CD4-positive, alpha-beta T cell treated with Interleukin-21 for 1 hour (primary cell): Measurements from ENCODE around the gene ARHGEF1.

ENCODE experiments used
- DNase-seq: peaks from one replicate; pipeline ENCODE4 v3.0.0-alpha.2; 2020

Gene ARHGEF1

GRCh38 chr19:41882568-41883462 is at the start of gene ARHGEF1:
TSS of gene ARHGEF1 (plus strand) at chr19:41883184. CDS start at chr19:41888083, 4,899 bp downstream.
- peak; percentile 61 for DNase-seq

- no peak for DNase-seq
Observed at GRCh38 chr19:41837981-41838708, 44.8 kb upstream of the ARHGEF1 start.

GRCh38 chr19:41839211-41839610 is 43.8 kb upstream of the ARHGEF1 start:
- no peak for DNase-seq

GRCh38 chr19:41843371-41843770 is 39.6 kb upstream of the ARHGEF1 start:
- no peak for DNase-seq

GRCh38 chr19:41844601-41845000 is 38.4 kb upstream of the ARHGEF1 start, which contains the start of gene LYPD4:
TSS of gene LYPD4 (minus strand) at chr19:41844683. CDS start at chr19:41839285, 5,398 bp downstream.
- no peak for DNase-seq

GRCh38 chr19:41845001-41845050 is 38.2 kb upstream of the ARHGEF1 start, which contains the start of gene DMRTC2:
TSS of gene DMRTC2 (plus strand) at chr19:41845042. CDS start at chr19:41847429, 2,387 bp downstream.
- no peak for DNase-seq

- DNase-seq = no peak
Observed at GRCh38 chr19:41845051-41845590, 37.9 kb upstream of the ARHGEF1 start.

- DNase-seq = no peak
Observed at GRCh38 chr19:41847351-41848105, 35.5 kb upstream of the ARHGEF1 start.

- DNase-seq = no peak
Observed at GRCh38 chr19:41848666-41849065, 34.3 kb upstream of the ARHGEF1 start.

GRCh38 chr19:41849067-41849466 is 33.9 kb upstream of the ARHGEF1 start:
- DNase-seq = no peak

- no peak for DNase-seq
Observed at GRCh38 chr19:41850381-41850780, 32.6 kb upstream of the ARHGEF1 start.

- no peak for DNase-seq
Observed at GRCh38 chr19:41851456-41851855, 31.5 kb upstream of the ARHGEF1 start.

- no peak for DNase-seq
Observed at GRCh38 chr19:41853344-41853743, 29.6 kb upstream of the ARHGEF1 start.

- no peak for DNase-seq
Observed at GRCh38 chr19:41853768-41854167, 29.2 kb upstream of the ARHGEF1 start.

GRCh38 chr19:41859213-41859617 is 23.8 kb upstream of the ARHGEF1 start:
- DNase-seq = no peak

- peak; percentile 99 for DNase-seq
Observed at GRCh38 chr19:41859618-41860418, 23.2 kb upstream of the ARHGEF1 start, which contains the start of gene RPS19. TSS of gene RPS19 (plus strand) at chr19:41860255. CDS start at chr19:41860775, 520 bp downstream.

- DNase-seq = no peak
Observed at GRCh38 chr19:41860419-41861115, 22.4 kb upstream of the ARHGEF1 start.

- no peak for DNase-seq
Observed at GRCh38 chr19:41861116-41861768, 21.7 kb upstream of the ARHGEF1 start.

- DNase-seq = no peak
Observed at GRCh38 chr19:41861846-41862245, 21.1 kb upstream of the ARHGEF1 start.

GRCh38 chr19:41862445-41862986 is 20.5 kb upstream of the ARHGEF1 start:
- DNase-seq = no peak
